ENCODE data around the gene MROH8. TPM values are rescaled to one million over a fixed set of nuclear protein-coding genes. Genes with fewer than 3 reads are reported as not detected.
"Not testable (repeated sequence)": the region's sequence is repeated elsewhere in the genome, so short reads cannot be mapped to it uniquely, and the experiment has no call there.

The MROH8 gene
- total RNA-seq, 2 donors from 2014 or later, result 5.0 to 5.2 TPM

DNA sequence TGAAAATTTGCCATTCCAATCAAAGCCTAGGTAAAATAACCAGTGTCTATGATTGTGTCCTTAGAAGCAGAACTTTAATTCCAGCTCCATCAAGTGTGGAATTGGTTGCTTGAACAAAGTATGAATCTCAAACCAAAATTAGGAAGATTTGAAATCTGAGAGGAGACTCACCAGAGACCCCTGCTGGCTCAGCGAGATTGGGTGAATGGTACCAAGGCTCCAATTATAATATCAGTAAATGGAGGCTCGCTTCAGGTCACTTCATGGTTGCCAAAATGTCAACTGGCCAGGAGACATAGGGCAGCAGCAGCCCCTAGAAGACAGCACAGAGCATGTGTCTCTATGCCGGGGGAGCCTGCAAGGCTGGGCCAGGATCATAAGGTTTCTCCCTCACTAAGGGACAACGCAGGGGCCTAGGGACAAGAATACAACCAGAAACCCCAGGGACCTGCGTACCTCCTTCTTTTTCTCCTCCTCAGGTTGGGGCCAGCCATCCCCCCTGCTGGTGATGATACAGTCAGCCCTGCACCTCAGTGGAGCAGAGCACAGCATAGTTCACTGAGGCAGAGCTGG is 97.5 kb downstream of the MROH8 start:
- ATAC-seq (replicated peaks in 1 of 2) (no peak), DNase-seq (no peak)
- no peak overlapping the region for H3K27ac Mint-ChIP-seq
- H3K36me3 Mint-ChIP-seq (ENCODE audit: insufficient read depth in 2 of 2), result peaks cover 6 to 51% of the 10 kb centered on the region in 2 donors
- H3K4me3 Mint-ChIP-seq, result no peak overlapping the region
- no peaks in the 10 kb centered on the region for H3K27me3 Mint-ChIP-seq (ENCODE audit: low read depth)
- H3K4me1 Mint-ChIP-seq (ENCODE audit: low read depth), result peaks cover 21% of the 10 kb centered on the region
- no peaks in the 10 kb centered on the region for H3K9me3 Mint-ChIP-seq

DNA sequence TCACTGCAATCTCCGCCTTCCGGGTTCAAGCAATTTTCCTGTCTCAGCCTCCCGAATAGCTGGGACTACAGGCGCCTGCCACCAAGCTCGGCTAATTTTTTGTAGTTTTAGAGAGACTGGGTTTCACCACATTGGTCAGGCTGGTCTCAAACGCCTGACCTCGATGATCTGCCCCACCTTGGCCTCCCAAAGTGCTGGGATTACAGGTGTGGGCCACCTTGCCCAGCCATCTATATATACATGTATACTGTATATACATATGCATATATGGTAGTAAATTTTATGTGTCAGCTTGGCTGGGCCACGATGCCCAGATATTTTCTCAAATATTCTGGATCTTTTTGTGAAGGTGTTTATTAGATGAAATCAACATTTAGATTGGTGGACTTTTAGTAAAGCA is 102.3 kb downstream of the MROH8 start:
- H3K27me3 Mint-ChIP-seq (ENCODE audit: low read depth), result no peaks in the 10 kb centered on the region
- no peak for DNase-seq
- H3K27ac Mint-ChIP-seq, result no peak overlapping the region
- no peak for ATAC-seq (replicated peaks in 1 of 2)
- H3K4me3 Mint-ChIP-seq, result no peak overlapping the region
- no peaks in the 10 kb centered on the region for H3K9me3 Mint-ChIP-seq
- peaks cover 13 to 38% of the 10 kb centered on the region in 2 donors for H3K36me3 Mint-ChIP-seq (ENCODE audit: insufficient read depth in 2 of 2)
- peaks cover 36% of the 10 kb centered on the region for H3K4me1 Mint-ChIP-seq (ENCODE audit: low read depth)

DNA sequence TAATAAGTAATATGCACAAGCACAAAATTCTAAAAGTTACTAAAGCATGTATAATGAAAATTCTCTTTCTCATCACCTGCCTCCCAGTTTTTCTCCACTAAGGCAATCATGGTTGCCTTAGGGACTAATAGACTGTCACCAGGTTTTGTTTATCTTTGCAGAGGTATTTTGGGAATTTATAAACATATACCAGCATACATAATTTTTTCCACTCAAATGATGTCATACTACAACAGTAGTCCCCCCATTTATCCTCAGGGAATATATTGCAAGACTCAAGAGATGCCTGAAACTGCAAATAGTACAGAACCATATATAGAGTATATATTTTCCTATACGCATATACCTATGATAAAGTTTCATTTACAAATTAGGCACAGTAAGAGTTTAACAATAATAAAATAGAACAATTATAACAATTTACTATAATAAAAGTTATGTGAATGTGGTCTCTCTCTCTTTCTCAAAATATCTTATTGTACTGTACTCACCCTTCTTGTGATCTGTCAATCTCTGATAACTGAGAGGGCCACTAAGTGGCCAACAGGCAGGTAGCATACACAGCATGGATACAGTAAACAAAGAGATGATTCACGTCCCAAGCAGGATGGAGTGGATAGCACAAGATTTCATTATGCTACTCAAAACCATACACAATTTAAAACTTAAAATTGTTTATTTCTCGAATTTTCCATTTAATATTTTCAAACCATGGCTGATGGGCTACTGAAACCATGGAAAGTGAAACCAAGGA is 103.2 kb downstream of the MROH8 start:
- no peak for DNase-seq
- H3K36me3 Mint-ChIP-seq (ENCODE audit: insufficient read depth in 2 of 2), result peaks cover 12 to 32% of the 10 kb centered on the region in 2 donors
- no peak overlapping the region for H3K27ac Mint-ChIP-seq
- H3K27me3 Mint-ChIP-seq (ENCODE audit: low read depth), result no peaks in the 10 kb centered on the region
- ATAC-seq (replicated peaks in 1 of 2), result no peak
- no peak overlapping the region for H3K4me3 Mint-ChIP-seq
- peaks cover 39% of the 10 kb centered on the region for H3K4me1 Mint-ChIP-seq (ENCODE audit: low read depth)
- H3K9me3 Mint-ChIP-seq, result no peaks in the 10 kb centered on the region

DNA sequence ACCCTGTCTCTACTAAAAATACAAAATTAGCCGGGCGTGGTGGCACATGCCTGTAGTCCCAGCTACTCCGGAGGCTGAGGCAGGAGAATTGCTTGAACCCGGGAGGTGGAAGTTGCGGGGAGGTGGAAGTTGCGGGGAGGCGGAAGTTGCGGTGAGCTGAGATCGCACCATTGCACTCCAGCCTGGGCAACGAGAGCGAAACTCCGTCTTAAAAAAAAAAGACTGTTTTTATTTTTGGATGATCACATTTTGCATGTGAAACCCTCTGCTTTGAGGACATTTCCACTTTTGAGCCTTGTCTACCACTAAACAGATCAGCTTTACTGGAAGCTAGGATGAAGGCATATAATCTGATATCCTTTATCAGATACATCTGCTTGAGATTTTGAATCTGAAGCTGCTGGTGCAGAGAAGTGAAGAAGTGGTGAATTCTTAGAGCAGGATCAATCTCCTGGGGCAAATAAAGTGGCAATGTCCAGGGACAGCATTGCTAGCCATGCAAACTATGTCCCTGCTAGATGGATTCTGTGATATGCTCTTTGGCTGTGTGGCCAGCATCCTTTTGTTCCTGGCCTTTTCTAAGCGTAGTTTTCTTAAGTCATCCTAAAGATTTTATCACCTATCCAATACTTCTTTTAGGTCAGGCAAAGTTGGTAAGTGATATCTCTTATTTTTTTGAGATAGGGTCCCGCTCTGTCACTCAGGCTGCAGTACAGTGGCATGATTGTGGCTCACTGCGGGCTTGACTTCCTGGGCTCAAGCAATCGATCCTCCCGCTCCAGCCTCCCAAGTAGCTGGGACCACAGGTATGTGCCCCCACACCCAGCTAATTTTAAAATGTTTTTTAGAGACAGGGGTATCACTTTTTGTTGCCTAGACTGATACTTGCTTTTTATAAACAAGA is 106.8 kb downstream of the MROH8 start:
- Mint-ChIP-seq H3K36me3 (ENCODE audit: insufficient read depth in 2 of 2) (peaks cover 6 to 17% of the 10 kb centered on the region in 2 donors), H3K27ac (peak overlapping the region; percentile 93), H3K27me3 (ENCODE audit: low read depth) (no peaks in the 10 kb centered on the region), H3K9me3 (no peaks in the 10 kb centered on the region), H3K4me3 (peak overlapping the region; percentile 61 to 81), H3K4me1 (ENCODE audit: low read depth) (peaks cover 31% of the 10 kb centered on the region)
- DNase-seq, result no peak
- ATAC-seq (replicated peaks in 1 of 2), result no peak

DNA sequence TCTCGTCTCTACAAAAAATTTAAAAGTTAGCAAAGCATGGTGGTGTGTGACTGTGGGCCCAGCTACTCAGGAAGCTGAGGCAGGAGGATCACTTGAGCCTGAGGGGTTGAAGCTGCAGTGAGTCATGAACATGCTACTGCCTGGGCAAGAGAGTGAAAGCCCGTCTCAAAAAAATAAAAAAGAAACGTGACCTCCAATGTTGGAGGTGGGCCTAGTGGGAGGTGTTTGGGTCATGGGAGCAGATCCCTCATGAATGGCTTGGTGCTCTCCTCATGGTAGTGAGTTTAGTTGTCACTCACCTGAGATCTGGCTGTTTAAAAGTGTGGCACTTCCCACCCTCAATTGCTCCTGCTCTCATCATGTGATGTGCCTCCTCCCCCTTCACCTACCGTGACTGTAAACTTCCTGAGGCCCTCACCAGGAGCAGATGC is 107.9 kb downstream of the MROH8 start:
- DNase-seq, result peak; percentile 25 to 42
- Mint-ChIP-seq H3K27ac (peak overlapping the region; percentile 93), H3K36me3 (ENCODE audit: insufficient read depth in 2 of 2) (peaks cover 6 to 20% of the 10 kb centered on the region in 2 donors), H3K4me1 (ENCODE audit: low read depth) (peaks cover 35% of the 10 kb centered on the region), H3K4me3 (peak overlapping the region; percentile 61 to 81), H3K9me3 (no peaks in the 10 kb centered on the region), H3K27me3 (ENCODE audit: low read depth) (no peaks in the 10 kb centered on the region)
- ATAC-seq (replicated peaks in 1 of 2), result peak; percentile 93 to 94

DNA sequence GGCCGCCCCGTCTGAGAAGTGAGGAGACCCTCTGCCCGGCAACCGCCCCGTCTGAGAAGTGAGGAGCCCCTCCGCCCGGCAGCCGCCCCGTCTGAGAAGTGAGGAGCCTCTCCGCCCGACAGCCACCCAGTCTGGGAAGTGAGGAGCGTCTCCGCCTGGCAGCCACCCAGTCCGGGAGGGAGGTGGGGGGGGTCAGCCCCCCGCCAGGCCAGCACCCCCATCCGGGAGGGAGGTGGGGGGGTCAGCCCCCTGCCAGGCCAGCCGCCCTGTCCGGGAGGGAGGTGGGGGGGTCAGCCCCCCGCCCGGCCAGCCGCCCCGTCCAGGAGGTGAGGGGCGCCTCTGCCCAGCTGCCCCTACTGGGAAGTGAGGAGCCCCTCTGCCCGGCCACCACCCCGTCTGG is 109.8 kb downstream of the MROH8 start:
- H3K36me3 Mint-ChIP-seq (ENCODE audit: insufficient read depth in 2 of 2), result peaks cover 3 to 32% of the 10 kb centered on the region in 2 donors
- not testable (repeated sequence) for H3K27me3 Mint-ChIP-seq (ENCODE audit: low read depth); H3K4me3 Mint-ChIP-seq; DNase-seq; H3K9me3 Mint-ChIP-seq; H3K27ac Mint-ChIP-seq; ATAC-seq (replicated peaks in 1 of 2)
- peaks cover 32% of the 10 kb centered on the region for H3K4me1 Mint-ChIP-seq (ENCODE audit: low read depth)

DNA sequence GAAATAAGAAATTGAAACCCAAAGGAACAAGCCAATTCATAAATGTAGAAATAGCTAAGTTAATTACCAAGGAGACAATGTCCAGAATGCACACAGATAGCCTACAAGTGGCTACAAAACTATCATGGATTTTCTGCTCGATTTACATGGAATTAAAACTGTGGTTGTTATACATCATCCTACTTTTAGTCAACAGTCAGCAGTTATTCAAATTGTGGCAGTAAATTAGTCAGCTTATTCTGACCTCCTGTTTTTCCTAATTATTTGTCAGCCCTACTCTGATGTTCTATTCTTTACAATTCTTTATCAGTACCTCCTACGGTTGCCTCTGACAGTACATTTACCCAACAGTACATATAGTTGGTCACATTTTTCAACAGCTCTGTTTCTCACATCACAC is 113.2 kb downstream of the MROH8 start:
- Mint-ChIP-seq H3K27ac (no peak overlapping the region), H3K36me3 (ENCODE audit: insufficient read depth in 2 of 2) (peaks cover 2 to 34% of the 10 kb centered on the region in 2 donors), H3K4me1 (ENCODE audit: low read depth) (peaks cover 8% of the 10 kb centered on the region), H3K4me3 (no peak overlapping the region), H3K9me3 (no peaks in the 10 kb centered on the region), H3K27me3 (ENCODE audit: low read depth) (no peaks in the 10 kb centered on the region)
- ATAC-seq (replicated peaks in 1 of 2) (no peak), DNase-seq (no peak)

DNA sequence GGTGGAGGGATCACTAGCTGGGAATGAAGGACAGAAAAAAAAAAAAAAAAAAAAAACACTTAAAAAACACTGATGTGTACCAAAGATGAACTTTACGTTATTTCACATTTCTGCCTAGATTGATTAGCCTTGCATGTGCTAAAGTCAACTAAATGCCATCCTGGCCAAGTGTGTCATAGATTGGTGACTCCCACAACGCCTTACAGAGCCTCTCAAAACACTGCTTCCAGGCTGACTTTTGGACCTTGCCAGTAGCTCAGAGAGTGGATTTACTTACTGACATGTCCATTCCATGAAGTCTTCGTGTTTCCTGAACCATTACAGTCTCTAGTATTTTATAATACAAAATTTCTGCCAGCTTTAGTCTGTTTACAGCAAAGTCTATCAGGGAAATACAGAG is 124.1 kb downstream of the MROH8 start:
- no peak overlapping the region for H3K27ac Mint-ChIP-seq

DNA sequence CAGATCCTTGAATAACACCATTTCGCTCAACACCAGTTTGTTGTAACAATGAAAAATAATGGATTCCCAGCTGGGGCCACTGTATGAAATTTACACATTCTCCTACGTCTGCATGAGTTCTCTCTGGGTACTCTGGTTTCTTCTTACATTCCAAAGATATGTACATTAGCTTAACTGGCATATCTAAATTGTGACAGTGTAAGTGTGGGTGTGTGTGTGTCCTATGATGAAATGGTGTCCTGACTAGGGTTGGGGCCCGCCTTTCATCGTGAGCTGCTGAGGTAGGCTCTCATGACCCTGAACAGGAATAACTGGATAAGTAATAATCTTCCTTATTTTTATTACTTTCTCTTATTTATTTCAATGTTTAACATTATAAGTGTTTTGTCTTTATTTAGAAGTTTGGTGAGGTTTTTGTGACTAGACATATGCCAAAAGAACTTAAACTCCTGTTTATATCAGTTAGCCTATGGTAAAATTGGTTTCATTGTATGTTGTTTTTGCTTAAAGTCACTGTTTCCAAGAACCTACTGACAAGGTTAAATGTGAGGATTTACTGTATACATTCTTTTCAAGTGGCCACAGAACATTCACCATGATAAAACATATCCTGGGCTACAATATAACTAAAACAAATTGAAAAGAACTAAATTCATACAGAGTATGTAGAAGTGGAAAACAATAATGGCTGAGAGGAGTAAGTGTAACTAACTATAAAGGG is 126.0 kb downstream of the MROH8 start:
- Mint-ChIP-seq H3K9me3 (no peaks in the 10 kb centered on the region), H3K4me1 (ENCODE audit: low read depth) (no peaks in the 10 kb centered on the region), H3K36me3 (ENCODE audit: insufficient read depth in 2 of 2) (peaks cover 16 to 56% of the 10 kb centered on the region in 2 donors), H3K4me3 (no peak overlapping the region), H3K27me3 (ENCODE audit: low read depth) (no peaks in the 10 kb centered on the region), H3K27ac (no peak overlapping the region)
- ATAC-seq (replicated peaks in 1 of 2), result no peak
- no peak for DNase-seq

More for the DNA sequence above, 124.1 kb downstream of the MROH8 start:
- ATAC-seq (replicated peaks in 1 of 2) (no peak), DNase-seq (no peak)
- H3K36me3 Mint-ChIP-seq (ENCODE audit: insufficient read depth in 2 of 2), result peaks cover 15 to 50% of the 10 kb centered on the region in 2 donors
- no peak overlapping the region for H3K4me3 Mint-ChIP-seq
- H3K4me1 Mint-ChIP-seq (ENCODE audit: low read depth), result no peaks in the 10 kb centered on the region
- H3K27me3 Mint-ChIP-seq (ENCODE audit: low read depth), result no peaks in the 10 kb centered on the region
- no peaks in the 10 kb centered on the region for H3K9me3 Mint-ChIP-seq

Other genes with a start within 250 kb of the MROH8 start
- 10 to 100 TPM; 33.2 to 49.2 TPM for gene SAMHD1, start 227.8 kb downstream of the MROH8 start, total RNA-seq
- gene RBL1, start 83.6 kb downstream of the MROH8 start, total RNA-seq, result 10 to 100 TPM; 38.3 to 44.1 TPM
- 100 to 1,000 TPM; 128 to 145 TPM for gene RPN2, start 218 bp downstream of the MROH8 start, total RNA-seq
- not detected for gene GHRH, start 82.3 kb upstream of the MROH8 start, total RNA-seq
- gene MANBAL, start 110.1 kb upstream of the MROH8 start, total RNA-seq, result 10 to 100 TPM; 15.6 to 19.6 TPM
- 1 to 10 TPM; 5.1 to 6.2 TPM for gene SRC, start 166.6 kb upstream of the MROH8 start, total RNA-seq

Data from activated T-cell treated with anti-CD3 and anti-CD28 coated beads, Interleukin-2, amount 50 U/mL, for 72 hours (primary cell).